Sciatic nerve (tissue), 2 donors: ENCODE results near the gene MBNL1. TPM values are rescaled to one million over a fixed set of nuclear protein-coding genes. Genes with fewer than 3 reads are reported as not detected.
"Not testable (repeated sequence)": the region's sequence is repeated elsewhere in the genome, so short reads cannot be mapped to it uniquely, and the experiment has no call there.

Experiments used
- ATAC-seq: fragments of 200-7000 bp; cut with Tn5 transposase; one replicate; pipeline ENCODE4 v1.9.1; 2020; ENCODE audit warnings: mild to moderate bottlenecking, moderate library complexity
- DNase-seq: peaks from one replicate; pipeline ENCODE4 v3.0.0-alpha.2; 2020; ENCODE audit warnings: low spot score
- intact Hi-C: fragments of 100-400 bp; cut with DNase I; formaldehyde crosslinking; loops from one replicate; pipeline ENCODE4 v1.14.2; 2022
- total RNA-seq: library from RNA; stranded (reverse); fragmentation: NEBNext Ultra II Directional; extraction: Animal tissue kit (Norgen Biotek cat#: 25700); gene quantifications from one replicate; pipeline ENCODE4 v1.2.1, GENCODE V29; 2021
- donor health status: DM: no; HTN: no; CAD: no.
- donor health status: DM: no; HTN: no; CAD: no.

MBNL1 gene
- total RNA-seq, 1 donor from 2014 or later = 215 TPM

- no peak for ATAC-seq
- no peak for DNase-seq
- intact Hi-C loops = no loop called here
These were observed 88.1 kb downstream of the MBNL1 start for GRCh38 chr3:152356870-152357276.

GRCh38 chr3:152357587-152357986 lies 88.9 kb downstream of the MBNL1 start:
- DNase-seq (no peak), ATAC-seq (no peak)
- intact Hi-C loops = no loop called here

- ATAC-seq (no peak), DNase-seq (no peak)
- intact Hi-C loops = no loop called here
These were observed 90.9 kb downstream of the MBNL1 start for GRCh38 chr3:152359385-152360248.

GRCh38 chr3:152360302-152360701 lies 91.6 kb downstream of the MBNL1 start:
- ATAC-seq = no peak
- intact Hi-C loops = no loop called here
- DNase-seq = no peak

- ATAC-seq (no peak), DNase-seq (no peak)
- intact Hi-C loops = no loop called here
These were observed 92.2 kb downstream of the MBNL1 start for GRCh38 chr3:152360966-152361365.

- intact Hi-C loops = no loop called here
- DNase-seq (no peak), ATAC-seq (no peak)
These were observed 93.4 kb downstream of the MBNL1 start for GRCh38 chr3:152362086-152362485.

- intact Hi-C loops = no loop called here
- DNase-seq (no peak), ATAC-seq (no peak)
These were observed 95.5 kb downstream of the MBNL1 start for GRCh38 chr3:152364237-152364636.

- ATAC-seq (no peak), DNase-seq (no peak)
- intact Hi-C loops = no loop called here
These were observed 96.4 kb downstream of the MBNL1 start for GRCh38 chr3:152365126-152365525.

- intact Hi-C loops = no loop called here
- ATAC-seq = peak; percentile 70
These were observed 97.3 kb downstream of the MBNL1 start for GRCh38 chr3:152365766-152366593.

GRCh38 chr3:152367192-152367591 lies 98.5 kb downstream of the MBNL1 start:
- ATAC-seq, DNase-seq, intact Hi-C loops: not testable (repeated sequence)

More at GRCh38 chr3:152365766-152366593, 97.3 kb downstream of the MBNL1 start:
- no peak for DNase-seq

GRCh38 chr3:152372633-152373032 lies 103.9 kb downstream of the MBNL1 start:
- intact Hi-C loops, DNase-seq, ATAC-seq: not testable (repeated sequence)

- ATAC-seq (peak; percentile 22), DNase-seq (no peak)
- intact Hi-C loops = no loop called here
These were observed 104.7 kb downstream of the MBNL1 start for GRCh38 chr3:152373379-152373778.

GRCh38 chr3:152374262-152374990 lies 105.7 kb downstream of the MBNL1 start:
- intact Hi-C loops = no loop called here
- ATAC-seq = peak; percentile 58
- DNase-seq = no peak

GRCh38 chr3:152375546-152375945 lies 106.8 kb downstream of the MBNL1 start:
- intact Hi-C loops = no loop called here
- ATAC-seq (no peak), DNase-seq (no peak)

- ATAC-seq = peak; percentile 58
- intact Hi-C loops = no loop called here
- DNase-seq = no peak
These were observed 107.8 kb downstream of the MBNL1 start for GRCh38 chr3:152376351-152377183.

- ATAC-seq (no peak), DNase-seq (no peak)
- intact Hi-C loops = no loop called here
These were observed 108.4 kb downstream of the MBNL1 start for GRCh38 chr3:152377184-152377570.

GRCh38 chr3:152379415-152380042 lies 110.8 kb downstream of the MBNL1 start:
- ATAC-seq (no peak), DNase-seq (no peak)
- intact Hi-C loops = no loop called here

GRCh38 chr3:152380043-152380442 lies 111.3 kb downstream of the MBNL1 start:
- ATAC-seq (no peak), DNase-seq (no peak)
- intact Hi-C loops = no loop called here
